Caco-2 (cell line): ENCODE measurements around the gene ZNRF2. TPM values are rescaled to one million over a fixed set of nuclear protein-coding genes. Genes with fewer than 3 reads are reported as not detected.

Source experiments
- BruUV-seq: library from RNA; stranded (reverse); fragments of 400-500 nt; replicated peaks from 2 replicates; lab custom pipeline; 2021; lab: Mats Ljungman, UMichigan
- CTCF ChIA-PET: fragments of 300-600 bp; sonication (Branson Sonifier 250); formaldehyde crosslinking; loops from one replicate; lab custom pipeline; 2022; ENCODE audit warnings: antibody characterized with exemption; lab: Charles Lee
- POLR2A ChIA-PET: fragments of 300-600 bp; sonication (Branson Sonifier 250); formaldehyde crosslinking; loops from one replicate; lab custom pipeline; 2022; ENCODE audit warnings: antibody characterized with exemption; lab: Charles Lee
- DNase-seq, 2 experiments: peaks; one replicate each; pipeline versions ENCODE4 v3.0.0 to v3.0.0-alpha.2; 2020 to 2022
- H3K27me3 ChIP-seq: replicated peaks from 2 replicates; pipeline ENCODE4 v1.6.0; 2011; ENCODE audit warnings: low read length; ENCODE audit not compliant: control insufficient read depth, insufficient read depth
- H3K36me3 ChIP-seq: 2 replicates; pipeline ENCODE4 v1.5.1; 2011; ENCODE audit warnings: low read length; ENCODE audit not compliant: control insufficient read depth, insufficient read depth
- H3K4me1 ChIP-seq: fragments of 250-450 bp; sonication (Bioruptor Pico); 2 replicates; pipeline ENCODE4 v1.5.1; 2020; ENCODE audit warnings: mild to moderate bottlenecking
- H3K4me3 ChIP-seq: 2 replicates; pipeline ENCODE4 v1.5.1; 2011; ENCODE audit warnings: low read depth, mild to moderate bottlenecking, control low read depth, low read length
- H3K9me3 ChIP-seq: fragments of 250-450 bp; sonication (Bioruptor Pico); 2 replicates; pipeline ENCODE4 v1.5.1; 2020; ENCODE audit warnings: mild to moderate bottlenecking, moderate library complexity
- H3K27ac Mint-ChIP-seq: one replicate; pipeline ENCODE4 v1.8.0; 2022; ENCODE audit warnings: mixed read lengths; ENCODE audit not compliant: unreplicated experiment
- H3K27me3 Mint-ChIP-seq: one replicate; pipeline ENCODE4 v1.8.0; 2022; ENCODE audit warnings: mixed read lengths; ENCODE audit not compliant: insufficient read depth, unreplicated experiment
- H3K36me3 Mint-ChIP-seq: one replicate; pipeline ENCODE4 v1.8.0; 2022; ENCODE audit warnings: mild to moderate bottlenecking, mixed read lengths; ENCODE audit not compliant: insufficient read depth, unreplicated experiment
- H3K4me1 Mint-ChIP-seq: one replicate; pipeline ENCODE4 v1.8.0; 2022; ENCODE audit warnings: low read depth, mixed read lengths; ENCODE audit not compliant: unreplicated experiment
- H3K4me3 Mint-ChIP-seq: one replicate; pipeline ENCODE4 v1.8.0; 2022; ENCODE audit warnings: mild to moderate bottlenecking, moderate library complexity, mixed read lengths; ENCODE audit not compliant: unreplicated experiment
- H3K9me3 Mint-ChIP-seq: one replicate; pipeline ENCODE4 v1.8.0; 2022; ENCODE audit warnings: mixed read lengths; ENCODE audit not compliant: unreplicated experiment
- CTCF ChIP-seq, 2 experiments: fragments of 200-600 bp in 1 of 2; IDR thresholded peaks; 1 replicate in 1 of 2; 2 replicates in 1 of 2; pipeline versions ENCODE4 v1.5.1 to v1.8.0; 2011 to 2022; ENCODE audit warnings: antibody characterized with exemption in 1 of 2, control low read depth in 1 of 2, inconsistent platforms in 1 of 2, low read depth in 1 of 2, low read length in 1 of 2, mild to moderate bottlenecking in 1 of 2, moderate library complexity in 1 of 2; ENCODE audit not compliant: insufficient read depth in 1 of 2, severe bottlenecking in 1 of 2, unreplicated experiment in 1 of 2
- intact Hi-C: fragments of 100-400 bp; cut with micrococcal nuclease; formaldehyde crosslinking; loops from one replicate; pipeline ENCODE4 v1.10.0; 2022; ENCODE audit not compliant: unreplicated experiment
- total RNA-seq: library from RNA; stranded (reverse); gene quantifications from 2 replicates; pipeline ENCODE4 v1.2.3, GENCODE V29; 2022

Gene ZNRF2
- total RNA-seq, 1 experiment from 2014 or later: 9.0 TPM

- H3K4me3 Mint-ChIP-seq: no peak overlapping the region
- no peak for DNase-seq
- no TSS peak for BruUV-seq
- Histone ChIP-seq H3K4me1 (no peaks in the 10 kb centered on the region), H3K4me3 (no peak overlapping the region), H3K9me3 (no peaks in the 10 kb centered on the region), H3K36me3 (no peaks in the 10 kb centered on the region), H3K27me3 (no peaks in the 10 kb centered on the region)
- no peak for TF ChIP-seq CTCF (IDR thresholded peaks at IDR 0.05; ENCODE audit: insufficient read depth in 1 of 2, low read depth in 1 of 2, low read length in 1 of 2, severe bottlenecking in 1 of 2, unreplicated experiment in 1 of 2)
- CTCF ChIA-PET: interaction anchor here (0.6 kb wide), 1 partner anchor 819 kb away, joined by 3 read pairs; no protein-coding TSS in a partner anchor
- H3K36me3 Mint-ChIP-seq: no peaks in the 10 kb centered on the region
- POLR2A ChIA-PET: no interaction called here
- intact Hi-C loops: no loop called here
- no peaks in the 10 kb centered on the region for H3K9me3 Mint-ChIP-seq
- no peaks in the 10 kb centered on the region for H3K4me1 Mint-ChIP-seq
- H3K27me3 Mint-ChIP-seq: no peaks in the 10 kb centered on the region
- no peak overlapping the region for H3K27ac Mint-ChIP-seq
Measured at GRCh38 chr7:30315589-30315988, 31.2 kb downstream of the ZNRF2 start.

- CTCF ChIA-PET: no interaction called here
- no TSS peak for BruUV-seq
- no peak for TF ChIP-seq CTCF (IDR thresholded peaks at IDR 0.05; ENCODE audit: insufficient read depth in 1 of 2, low read depth in 1 of 2, low read length in 1 of 2, severe bottlenecking in 1 of 2, unreplicated experiment in 1 of 2)
Measured at GRCh38 chr7:30320392-30320791, 36.0 kb downstream of the ZNRF2 start.

DNA sequence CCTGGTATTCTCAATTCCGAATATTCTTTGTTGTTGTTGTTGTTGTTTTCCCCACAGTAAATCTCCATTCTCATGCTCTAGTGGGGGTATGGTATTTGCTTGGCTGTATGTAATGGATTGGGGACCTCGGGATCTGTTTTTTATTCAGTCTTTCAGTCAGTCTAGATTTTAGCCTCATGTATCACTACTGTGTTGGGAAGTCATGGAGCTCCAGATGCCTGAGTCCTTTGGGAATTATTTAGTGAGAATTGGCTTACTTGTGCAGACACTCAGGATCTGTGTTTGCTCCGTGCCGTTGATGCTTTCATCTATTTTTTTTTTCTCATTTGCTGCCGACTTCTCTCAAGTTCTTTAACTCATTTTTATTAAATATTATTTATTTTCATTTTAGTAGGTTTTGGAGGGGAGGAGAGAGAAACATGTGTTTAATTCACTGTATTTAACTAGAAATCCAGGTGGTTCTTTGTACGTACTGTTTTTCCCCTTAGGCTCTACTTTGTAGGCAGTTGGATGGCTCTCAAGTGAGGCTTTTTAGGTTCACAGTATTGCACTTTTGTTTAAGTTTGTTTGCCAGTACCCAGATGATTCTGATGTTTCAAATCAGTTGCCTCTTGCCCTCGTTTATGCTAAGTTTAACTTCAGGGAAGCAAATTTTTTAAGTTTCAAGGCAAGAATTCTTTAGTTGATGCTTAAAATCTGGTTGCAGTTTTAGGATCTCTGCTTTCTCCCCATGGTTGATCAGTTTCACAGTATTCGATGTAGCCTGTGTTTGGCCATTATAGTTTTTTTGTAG lies 36.9 kb downstream of the ZNRF2 start:
- ChIA-PET CTCF (no interaction called here), POLR2A (no interaction called here)
- no peak for DNase-seq
- H3K27me3 ChIP-seq: no peaks in the 10 kb centered on the region
- no peak overlapping the region for H3K4me3 ChIP-seq
- H3K36me3 ChIP-seq: no peaks in the 10 kb centered on the region
- Mint-ChIP-seq H3K36me3 (no peaks in the 10 kb centered on the region), H3K27me3 (no peaks in the 10 kb centered on the region), H3K9me3 (no peaks in the 10 kb centered on the region), H3K27ac (no peak overlapping the region), H3K4me3 (no peak overlapping the region), H3K4me1 (no peaks in the 10 kb centered on the region)
- BruUV-seq: no TSS peak
- no peak for TF ChIP-seq CTCF (IDR thresholded peaks at IDR 0.05; ENCODE audit: insufficient read depth in 1 of 2, low read depth in 1 of 2, low read length in 1 of 2, severe bottlenecking in 1 of 2, unreplicated experiment in 1 of 2)
- no peaks in the 10 kb centered on the region for H3K9me3 ChIP-seq
- intact Hi-C loops: no loop called here
- H3K4me1 ChIP-seq: no peaks in the 10 kb centered on the region

More at GRCh38 chr7:30320392-30320791, 36.0 kb downstream of the ZNRF2 start:
- POLR2A ChIA-PET: no interaction called here
- no peak overlapping the region for H3K4me3 Mint-ChIP-seq
- Histone ChIP-seq H3K9me3 (no peaks in the 10 kb centered on the region), H3K4me3 (no peak overlapping the region), H3K4me1 (no peaks in the 10 kb centered on the region), H3K27me3 (no peaks in the 10 kb centered on the region), H3K36me3 (no peaks in the 10 kb centered on the region)
- intact Hi-C loops: no loop called here
- H3K4me1 Mint-ChIP-seq: no peaks in the 10 kb centered on the region
- no peaks in the 10 kb centered on the region for H3K9me3 Mint-ChIP-seq
- DNase-seq: no peak
- H3K27me3 Mint-ChIP-seq: no peaks in the 10 kb centered on the region
- no peaks in the 10 kb centered on the region for H3K36me3 Mint-ChIP-seq
- no peak overlapping the region for H3K27ac Mint-ChIP-seq
